Panc1 (cell line): Measurements from ENCODE around the gene PRKCB. TPM values are rescaled to one million over a fixed set of nuclear protein-coding genes. Genes with fewer than 3 reads are reported as not detected.

Source experiments
- ATAC-seq: fragments of 200-7000 bp; cut with Tn5 transposase; 2 replicates; pipeline ENCODE4 v1.9.1; 2020; ENCODE audit warnings: mild to moderate bottlenecking, moderate library complexity
- BruUV-seq: library from RNA; stranded (reverse); fragments of 400-500 nt; replicated peaks from 2 replicates; lab custom pipeline; 2021; lab: Mats Ljungman, UMichigan
- CTCF ChIA-PET: fragments of 300-600 bp; sonication (Branson Sonifier 250); formaldehyde crosslinking; loops from one replicate; lab custom pipeline; 2022; ENCODE audit warnings: antibody characterized with exemption; lab: Charles Lee
- POLR2A ChIA-PET: fragments of 300-600 bp; sonication (Branson Sonifier 250); formaldehyde crosslinking; loops from one replicate; lab custom pipeline; 2022; ENCODE audit warnings: antibody characterized with exemption; lab: Charles Lee
- DNase-seq: peaks from one replicate; pipeline ENCODE4 v3.0.0-alpha.2; 2010; ENCODE audit warnings: low read depth, low spot score
- H3K27ac ChIP-seq: 2 replicates; pipeline ENCODE4 v1.5.1; 2011; ENCODE audit warnings: mild to moderate bottlenecking, low read length, inconsistent platforms
- H3K27me3 ChIP-seq: fragments of 200-500 bp; sonication (Bioruptor generic); 2 replicates; pipeline ENCODE4 v1.6.0; 2014; ENCODE audit warnings: low read length, inconsistent platforms; ENCODE audit not compliant: control insufficient read depth, insufficient read depth
- H3K36me3 ChIP-seq: fragments of 200-500 bp; sonication (Bioruptor generic); 2 replicates; pipeline ENCODE4 v1.5.1; 2014; ENCODE audit warnings: inconsistent platforms, mild to moderate bottlenecking, low read length, moderate library complexity; ENCODE audit not compliant: control insufficient read depth, insufficient read depth
- H3K4me1 ChIP-seq: 2 replicates; pipeline ENCODE4 v1.5.1; 2011; ENCODE audit warnings: inconsistent platforms, mild to moderate bottlenecking, low read length, moderate library complexity; ENCODE audit not compliant: control insufficient read depth, insufficient read depth
- H3K4me3 ChIP-seq, 2 experiments: 2 replicates each; pipeline ENCODE4 v1.5.1; 2011 to 2012; ENCODE audit warnings: low read depth in 2 of 2, low read length in 2 of 2, mild to moderate bottlenecking in 2 of 2, inconsistent platforms in 1 of 2, moderate library complexity in 1 of 2
- H3K9me3 ChIP-seq: fragments of 200-500 bp; sonication (Bioruptor generic); 2 replicates; pipeline ENCODE4 v1.5.1; 2014; ENCODE audit warnings: low read depth, mild to moderate bottlenecking, inconsistent platforms, low read length, moderate library complexity; ENCODE audit not compliant: control insufficient read depth, insufficient read depth
- CTCF ChIP-seq: fragments of 450-650 bp; IDR thresholded peaks from 2 replicates; pipeline ENCODE4 v1.5.1; 2017; ENCODE audit warnings: mild to moderate bottlenecking
- POLR2AphosphoS5 ChIP-seq: IDR thresholded peaks from 2 replicates; pipeline ENCODE4 v1.6.1; 2012; ENCODE audit warnings: mild to moderate bottlenecking, low read depth, low read length, moderate library complexity
- REST ChIP-seq, 2 experiments: IDR thresholded peaks; 2 replicates each; pipeline ENCODE4 v1.6.1; 2011 to 2012; ENCODE audit warnings: low read depth in 2 of 2, control low read depth in 1 of 2, low read length in 1 of 2, mild to moderate bottlenecking in 1 of 2, moderate library complexity in 1 of 2; ENCODE audit not compliant: insufficient read depth in 1 of 2
- SIN3A ChIP-seq: IDR thresholded peaks from 2 replicates; pipeline ENCODE4 v1.6.1; 2012; ENCODE audit warnings: low read depth, mild to moderate bottlenecking, low read length, moderate library complexity, borderline replicate concordance; ENCODE audit not compliant: insufficient read depth
- TCF7L2 ChIP-seq: IDR thresholded peaks from 2 replicates; pipeline ENCODE4 v1.6.1; 2011; ENCODE audit warnings: mild to moderate bottlenecking, low read depth, low read length, inconsistent platforms
- in situ Hi-C: cut with HindIII; loops from 2 replicates; pipeline ENCODE4 v1.10.0; 2016; ENCODE audit warnings: low sequenced_read_pairs, low pct_unique_long_range_greater_than_20kb
- intact Hi-C: fragments of 100-400 bp; cut with micrococcal nuclease; formaldehyde crosslinking; loops from one replicate; pipeline ENCODE4 v1.10.0; 2022; ENCODE audit not compliant: unreplicated experiment
- total RNA-seq: library from RNA; stranded (reverse); gene quantifications from one replicate; pipeline ENCODE4 v1.2.1, GENCODE V29; 2021; ENCODE audit not compliant: unreplicated experiment

Gene PRKCB
- total RNA-seq, 1 experiment from 2014 or later, result 0.41 TPM

- TF ChIP-seq POLR2AphosphoS5 (no peak), CTCF (no peak), REST (IDR thresholded peaks at IDR 0.05; ENCODE audit: insufficient read depth in 1 of 2, low read depth in 2 of 2, low read length in 1 of 2) (no peak), SIN3A (no peak), TCF7L2 (no peak)
- POLR2A ChIA-PET, result no interaction called here
- DNase-seq (no peak), ATAC-seq (no peak)
- in situ Hi-C loops, result no loop called here
- Histone ChIP-seq H3K27ac (no peak overlapping the region), H3K4me3 (no peak overlapping the region), H3K4me1 (no peaks in the 10 kb centered on the region), H3K9me3 (no peaks in the 10 kb centered on the region), H3K36me3 (no peaks in the 10 kb centered on the region), H3K27me3 (peaks cover 17% of the 10 kb centered on the region)
- intact Hi-C loops, result no loop called here
- CTCF ChIA-PET, result no interaction called here
- BruUV-seq, result no TSS peak
Observed at GRCh38 chr16:23934610-23935236, 98.9 kb downstream of the PRKCB start.

DNA sequence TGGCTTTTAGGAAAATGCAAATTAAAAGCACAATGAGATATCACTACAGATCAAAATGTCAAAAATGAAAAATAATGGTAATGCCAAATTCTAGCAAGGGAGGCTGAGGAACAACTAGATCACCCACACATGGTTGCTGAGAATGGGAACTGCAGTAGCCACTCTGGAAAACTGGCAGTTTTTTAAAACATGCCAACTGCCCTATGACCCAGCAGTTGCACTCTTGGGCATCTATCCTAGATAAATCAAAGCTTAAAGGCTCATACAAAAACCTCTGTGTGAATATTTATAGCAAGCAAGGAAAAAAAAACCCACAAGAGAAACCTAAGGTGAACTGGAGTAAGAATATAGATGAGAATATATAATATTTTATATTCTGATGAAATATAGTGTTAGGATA lies 104.3 kb downstream of the PRKCB start:
- H3K4me1 ChIP-seq, result no peaks in the 10 kb centered on the region
- POLR2A ChIA-PET, result no interaction called here
- no peak overlapping the region for H3K4me3 ChIP-seq
- no peak for ATAC-seq
- no peak for TF ChIP-seq SIN3A
- no peak for TF ChIP-seq TCF7L2
- TF ChIP-seq CTCF, result no peak
- no peak for TF ChIP-seq REST (IDR thresholded peaks at IDR 0.05; ENCODE audit: insufficient read depth in 1 of 2, low read depth in 2 of 2, low read length in 1 of 2)
- no peak for TF ChIP-seq POLR2AphosphoS5
- no peaks in the 10 kb centered on the region for H3K36me3 ChIP-seq
- in situ Hi-C loops, result no loop called here
- no TSS peak for BruUV-seq
- H3K27me3 ChIP-seq, result peaks cover 15% of the 10 kb centered on the region
- H3K27ac ChIP-seq, result no peak overlapping the region
- no peaks in the 10 kb centered on the region for H3K9me3 ChIP-seq
- no peak for DNase-seq
- CTCF ChIA-PET, result no interaction called here
- intact Hi-C loops, result no loop called here
